H9 (cell line): ENCODE results near the gene NTRK3. TPM values are rescaled to one million over a fixed set of nuclear protein-coding genes. Genes with fewer than 3 reads are reported as not detected.

Experiments
- DNase-seq: peaks from one replicate; pipeline ENCODE4 v3.0.0-alpha.2; 2017
- H2AFZ ChIP-seq: one replicate; pipeline ENCODE4 v1.6.1; 2013; ENCODE audit warnings: mild to moderate bottlenecking, low read length, control low read depth, moderate library complexity
- H2AK5ac ChIP-seq: 2 replicates; pipeline ENCODE4 v1.6.1; 2013; ENCODE audit warnings: low read length, control low read depth, mixed read lengths; ENCODE audit not compliant: insufficient read length
- H2BK120ac ChIP-seq: one replicate; pipeline ENCODE4 v1.6.1; 2013; ENCODE audit warnings: low read depth, mild to moderate bottlenecking, low read length, control low read depth, inconsistent platforms; ENCODE audit not compliant: poor library complexity, severe bottlenecking
- H2BK12ac ChIP-seq: 2 replicates; pipeline ENCODE4 v1.6.1; 2013; ENCODE audit warnings: low read length, control low read depth, mixed read lengths, low read depth; ENCODE audit not compliant: insufficient read length
- H2BK15ac ChIP-seq: 2 replicates; pipeline ENCODE4 v1.6.1; 2013; ENCODE audit warnings: low read depth, low read length, control low read depth
- H2BK20ac ChIP-seq: one replicate; pipeline ENCODE4 v1.6.1; 2013; ENCODE audit warnings: low read depth, mild to moderate bottlenecking, low read length, control low read depth, inconsistent platforms; ENCODE audit not compliant: poor library complexity, severe bottlenecking
- H2BK5ac ChIP-seq: 2 replicates; pipeline ENCODE4 v1.6.1; 2013; ENCODE audit warnings: low read length, control low read depth, mixed read lengths; ENCODE audit not compliant: insufficient read length
- H3K14ac ChIP-seq: 2 replicates; pipeline ENCODE4 v1.6.1; 2013; ENCODE audit warnings: low read length, control low read depth; ENCODE audit not compliant: insufficient read depth
- H3K18ac ChIP-seq: 2 replicates; pipeline ENCODE4 v1.6.1; 2013; ENCODE audit warnings: low read depth, mild to moderate bottlenecking, mixed read lengths, low read length, control low read depth; ENCODE audit not compliant: insufficient read length
- H3K23ac ChIP-seq: 2 replicates; pipeline ENCODE4 v1.6.1; 2013; ENCODE audit warnings: low read length, control low read depth, mixed read lengths, low read depth; ENCODE audit not compliant: insufficient read length
- H3K23me2 ChIP-seq: 2 replicates; pipeline ENCODE4 v1.6.1; 2013; ENCODE audit warnings: low read depth, mild to moderate bottlenecking, mixed read lengths, low read length, control low read depth; ENCODE audit not compliant: insufficient read length, poor library complexity, severe bottlenecking
- H3K27ac ChIP-seq: 2 replicates; pipeline ENCODE4 v1.5.1; 2013; ENCODE audit warnings: low read length, control low read depth, mixed read lengths, low read depth; ENCODE audit not compliant: insufficient read length
- H3K27me3 ChIP-seq: 2 replicates; pipeline ENCODE4 v1.6.1; 2013; ENCODE audit warnings: low read length, control low read depth, inconsistent platforms; ENCODE audit not compliant: insufficient read depth
- H3K4ac ChIP-seq: 2 replicates; pipeline ENCODE4 v1.6.1; 2013; ENCODE audit warnings: low read depth, mild to moderate bottlenecking, control low read depth, inconsistent platforms, low read length, moderate library complexity
- H3K4me1 ChIP-seq: 2 replicates; pipeline ENCODE4 v1.6.1; 2013; ENCODE audit warnings: low read length, control low read depth, inconsistent platforms; ENCODE audit not compliant: insufficient read depth
- H3K4me2 ChIP-seq: 2 replicates; pipeline ENCODE4 v1.6.1; 2013; ENCODE audit warnings: low read length, control low read depth, mixed read lengths; ENCODE audit not compliant: insufficient read length, insufficient read depth
- H3K56ac ChIP-seq: 2 replicates; pipeline ENCODE4 v1.6.1; 2013; ENCODE audit warnings: low read depth, mild to moderate bottlenecking, mixed read lengths, low read length, control low read depth; ENCODE audit not compliant: insufficient read length
- H3K79me1 ChIP-seq: 2 replicates; pipeline ENCODE4 v1.6.1; 2013; ENCODE audit warnings: low read depth, mild to moderate bottlenecking, moderate library complexity, low read length, control low read depth, inconsistent platforms; ENCODE audit not compliant: insufficient read depth, poor library complexity, severe bottlenecking
- H3K79me2 ChIP-seq: 2 replicates; pipeline ENCODE4 v1.6.1; 2013; ENCODE audit warnings: low read length, control low read depth, inconsistent platforms; ENCODE audit not compliant: insufficient read depth
- H3K9ac ChIP-seq: 2 replicates; pipeline ENCODE4 v1.6.1; 2013; ENCODE audit warnings: low read length, control low read depth, mixed read lengths; ENCODE audit not compliant: insufficient read length; ENCODE audit errors: extremely low read depth
- H3K9me3 ChIP-seq: one replicate; pipeline ENCODE4 v1.6.1; 2013; ENCODE audit warnings: low read depth, low read length, inconsistent platforms; ENCODE audit not compliant: control insufficient read depth
- H3T11ph ChIP-seq: one replicate; pipeline ENCODE4 v1.6.1; 2013; ENCODE audit warnings: mild to moderate bottlenecking, low read length, control low read depth, inconsistent platforms
- H4K20me1 ChIP-seq: one replicate; pipeline ENCODE4 v1.6.1; 2013; ENCODE audit not compliant: control insufficient read depth, insufficient read length, insufficient read depth
- H4K5ac ChIP-seq: 2 replicates; pipeline ENCODE4 v1.6.1; 2013; ENCODE audit warnings: low read depth, mild to moderate bottlenecking, mixed read lengths, low read length, control low read depth; ENCODE audit not compliant: insufficient read length
- H4K8ac ChIP-seq: replicated peaks from 2 replicates; pipeline ENCODE4 v1.6.1; 2013; ENCODE audit warnings: low read length, control low read depth, mixed read lengths, low read depth; ENCODE audit not compliant: insufficient read length
- H4K91ac ChIP-seq: 2 replicates; pipeline ENCODE4 v1.6.1; 2013; ENCODE audit warnings: low read depth, mild to moderate bottlenecking, moderate library complexity, mixed read lengths, low read length, control low read depth; ENCODE audit not compliant: insufficient read length
- H3K27ac Mint-ChIP-seq, 3 experiments: 2 replicates in 2 of 3; 3 replicates in 1 of 3; pipeline ENCODE4 v1.8.0; 2020 to 2021; ENCODE audit warnings: mixed read lengths in 3 of 3, mild to moderate bottlenecking in 1 of 3, moderate library complexity in 1 of 3
- H3K27me3 Mint-ChIP-seq: 2 replicates; pipeline ENCODE4 v1.8.0; 2021; ENCODE audit warnings: low read depth, mild to moderate bottlenecking, moderate library complexity, mixed read lengths
- H3K36me3 Mint-ChIP-seq, 3 experiments: 2 replicates in 2 of 3; 3 replicates in 1 of 3; pipeline ENCODE4 v1.8.0; 2020 to 2021; ENCODE audit warnings: low read depth in 3 of 3, mixed read lengths in 3 of 3; ENCODE audit not compliant: insufficient read depth in 1 of 3
- H3K4me1 Mint-ChIP-seq, 2 experiments: 2 replicates each; pipeline ENCODE4 v1.8.0; 2020; ENCODE audit warnings: mixed read lengths in 2 of 2
- H3K4me3 Mint-ChIP-seq, 2 experiments: 2 replicates in 1 of 2; 3 replicates in 1 of 2; pipeline ENCODE4 v1.8.0; 2020 to 2021; ENCODE audit warnings: mild to moderate bottlenecking in 2 of 2, mixed read lengths in 2 of 2, moderate library complexity in 1 of 2
- H3K9me3 Mint-ChIP-seq, 2 experiments: 2 replicates in 1 of 2; 3 replicates in 1 of 2; pipeline ENCODE4 v1.8.0; 2020; ENCODE audit warnings: mild to moderate bottlenecking in 2 of 2, mixed read lengths in 2 of 2, moderate library complexity in 1 of 2
- WGBS: extraction: QIAGEN DNeasy Blood & Tissue Kit; methylation state at CpG from one replicate; pipeline ENCODE4 v1.1.7; 2013; ENCODE audit warnings: missing lambda C conversion rate, low lambda C conversion rate, mixed read lengths; ENCODE audit not compliant: insufficient read length; ENCODE audit errors: extremely low coverage; 5-methylcytosine and 5-hydroxymethylcytosine counted together
- total RNA-seq: library from RNA; stranded (reverse); gene quantifications from 2 replicates; pipeline ENCODE4 v1.2.1, GENCODE V29; 2021
- TF ChIP-seq, protein P1 (sequence below): fragments of 200-600 bp; sonication (generic); conservative IDR thresholded peaks from 3 replicates; pipeline ENCODE4 v1.8.0; 2021; ENCODE audit warnings: antibody characterized with exemption, mild to moderate bottlenecking

The NTRK3 gene
- total RNA-seq, 1 experiment from 2014 or later = 2.5 TPM

DNA sequence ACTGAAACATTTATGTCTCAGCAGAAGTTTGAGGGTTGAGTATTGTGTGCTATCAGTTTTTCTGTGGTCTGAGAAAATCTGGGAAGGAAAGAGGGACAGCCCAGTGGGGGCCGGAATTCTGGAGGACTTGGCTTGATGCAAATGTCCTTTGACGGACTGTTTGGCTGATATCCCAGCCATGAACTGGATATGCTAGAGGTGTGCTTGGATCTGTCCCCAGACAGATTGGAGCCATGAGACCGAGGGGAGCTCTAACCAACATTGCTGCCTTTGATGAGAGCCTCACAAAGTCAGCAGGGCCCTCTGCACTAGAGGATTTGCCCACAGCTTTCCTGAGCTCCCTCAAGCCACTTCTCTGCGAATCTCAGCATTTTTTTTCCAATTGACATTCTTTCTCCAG lies 405.6 kb downstream of the NTRK3 start:
- Histone ChIP-seq H2AK5ac (no peak overlapping the region), H2BK15ac (no peak overlapping the region), H2AFZ (no peak overlapping the region), H3K14ac (no peak overlapping the region), H3K4ac (no peak overlapping the region), H3K23me2 (no peaks in the 10 kb centered on the region), H3K27me3 (no peaks in the 10 kb centered on the region), H2BK5ac (no peak overlapping the region), H3K27ac (no peak overlapping the region), H3K79me1 (no peaks in the 10 kb centered on the region), H2BK20ac (no peak overlapping the region), H3K79me2 (no peaks in the 10 kb centered on the region), H4K8ac (no peak overlapping the region), H3K23ac (no peak overlapping the region), H3K9ac (no peak overlapping the region), H2BK120ac (no peak overlapping the region), H4K20me1 (no peaks in the 10 kb centered on the region), H3K4me2 (no peak overlapping the region), H4K5ac (no peak overlapping the region), H4K91ac (no peak overlapping the region), H3K9me3 (no peaks in the 10 kb centered on the region), H3K4me1 (no peaks in the 10 kb centered on the region), H3K56ac (no peak overlapping the region), H3T11ph (no peak overlapping the region), H3K18ac (no peak overlapping the region), H2BK12ac (no peak overlapping the region)
- no peaks in the 10 kb centered on the region for H3K9me3 Mint-ChIP-seq
- H3K27me3 Mint-ChIP-seq = peaks cover 5% of the 10 kb centered on the region; the same call in 1 of the 2 replicates
- WGBS = no CpG with 5 or more reads among the region's 4 CpGs
- H3K36me3 Mint-ChIP-seq = no peaks in the 10 kb centered on the region
- DNase-seq = no peak
- H3K4me1 Mint-ChIP-seq = no peaks in the 10 kb centered on the region
- H3K27ac Mint-ChIP-seq = no peak overlapping the region
- TF ChIP-seq, protein P1, sequence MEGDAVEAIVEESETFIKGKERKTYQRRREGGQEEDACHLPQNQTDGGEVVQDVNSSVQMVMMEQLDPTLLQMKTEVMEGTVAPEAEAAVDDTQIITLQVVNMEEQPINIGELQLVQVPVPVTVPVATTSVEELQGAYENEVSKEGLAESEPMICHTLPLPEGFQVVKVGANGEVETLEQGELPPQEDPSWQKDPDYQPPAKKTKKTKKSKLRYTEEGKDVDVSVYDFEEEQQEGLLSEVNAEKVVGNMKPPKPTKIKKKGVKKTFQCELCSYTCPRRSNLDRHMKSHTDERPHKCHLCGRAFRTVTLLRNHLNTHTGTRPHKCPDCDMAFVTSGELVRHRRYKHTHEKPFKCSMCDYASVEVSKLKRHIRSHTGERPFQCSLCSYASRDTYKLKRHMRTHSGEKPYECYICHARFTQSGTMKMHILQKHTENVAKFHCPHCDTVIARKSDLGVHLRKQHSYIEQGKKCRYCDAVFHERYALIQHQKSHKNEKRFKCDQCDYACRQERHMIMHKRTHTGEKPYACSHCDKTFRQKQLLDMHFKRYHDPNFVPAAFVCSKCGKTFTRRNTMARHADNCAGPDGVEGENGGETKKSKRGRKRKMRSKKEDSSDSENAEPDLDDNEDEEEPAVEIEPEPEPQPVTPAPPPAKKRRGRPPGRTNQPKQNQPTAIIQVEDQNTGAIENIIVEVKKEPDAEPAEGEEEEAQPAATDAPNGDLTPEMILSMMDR = no peak
- H3K4me3 Mint-ChIP-seq = no peak overlapping the region
